GM19467 (cell line): ENCODE data around the gene ATG9B.

Experiments
- ATAC-seq: cut with Tn5 transposase; IDR thresholded peaks from one replicate; pipeline ENCODE4 v1.9.1; 2021; ENCODE audit warnings: mild to moderate bottlenecking, moderate library complexity; ENCODE audit not compliant: unreplicated experiment

Gene ATG9B

GRCh38 chr7:151024435-151025056 lies at the start of gene ATG9B:
TSS of gene ATG9B (minus strand) at chr7:151024494. CDS start at chr7:151024423, 71 bp downstream.
- ATAC-seq: no peak

GRCh38 chr7:151073990-151074389 lies 49.7 kb upstream of the ATG9B start:
- no peak for ATAC-seq

GRCh38 chr7:151071032-151071866 lies 47.0 kb upstream of the ATG9B start:
- no peak for ATAC-seq

- ATAC-seq: no peak
Measured at GRCh38 chr7:151070574-151070960, 46.3 kb upstream of the ATG9B start.

GRCh38 chr7:151069841-151070573 lies 45.7 kb upstream of the ATG9B start:
- no peak for ATAC-seq

- no peak for ATAC-seq
Measured at GRCh38 chr7:151068069-151068773, 43.9 kb upstream of the ATG9B start.

- ATAC-seq: no peak
Measured at GRCh38 chr7:151066273-151066974, 42.1 kb upstream of the ATG9B start.

GRCh38 chr7:151065516-151065915 lies 41.2 kb upstream of the ATG9B start:
- ATAC-seq: no peak

- no peak for ATAC-seq
Measured at GRCh38 chr7:151064993-151065392, 40.7 kb upstream of the ATG9B start.

- no peak for ATAC-seq
Measured at GRCh38 chr7:151064454-151064853, 40.2 kb upstream of the ATG9B start.

- no peak for ATAC-seq
Measured at GRCh38 chr7:151063212-151063561, 38.9 kb upstream of the ATG9B start.

GRCh38 chr7:151062399-151063211 lies 38.3 kb upstream of the ATG9B start:
- no peak for ATAC-seq

- no peak for ATAC-seq
Measured at GRCh38 chr7:151062111-151062398, 37.8 kb upstream of the ATG9B start.

- ATAC-seq: no peak
Measured at GRCh38 chr7:151061213-151062110, 37.2 kb upstream of the ATG9B start.

GRCh38 chr7:151060416-151061212 lies 36.3 kb upstream of the ATG9B start:
- no peak for ATAC-seq

GRCh38 chr7:151060113-151060415 lies 35.8 kb upstream of the ATG9B start:
- no peak for ATAC-seq

- peak; percentile 24 for ATAC-seq
Measured at GRCh38 chr7:151059367-151060112, 35.2 kb upstream of the ATG9B start, which contains the start of gene SLC4A2. TSS of gene SLC4A2 (plus strand) at chr7:151059589. CDS start at chr7:151061988, 2,399 bp downstream.
